Left renal cortex interstitium (tissue), 4 donors: ENCODE results near the gene IQCM. TPM values are rescaled to one million over a fixed set of nuclear protein-coding genes. Genes with fewer than 3 reads are reported as not detected.

Experiments
- DNase-seq, 4 donors: peaks; one replicate each; pipeline ENCODE4 v3.0.0-alpha.2; 2013; ENCODE audit warnings: low read depth in 4 of 4, low spot score in 2 of 4, missing footprints in 1 of 4
- polyA plus RNA-seq, 4 donors: library from polyadenylated mRNA; unstranded; fragments of 120-200 nt; gene quantifications; one replicate each; pipeline ENCODE4 v1.2.1, GENCODE V29; 2013; ENCODE audit not compliant: insufficient read length in 4 of 4

Gene IQCM
- polyA plus RNA-seq, 4 donors: not detected

GRCh38 chr4:149781150-149781549 is 34.5 kb downstream of the IQCM start:
- DNase-seq: no peak

GRCh38 chr4:149768477-149768876 is 47.2 kb downstream of the IQCM start:
- no peak for DNase-seq

GRCh38 chr4:149766135-149766534 is 49.5 kb downstream of the IQCM start:
- no peak for DNase-seq

GRCh38 chr4:149765630-149766029 is 50.0 kb downstream of the IQCM start:
- no peak for DNase-seq

- no peak for DNase-seq
These were observed 59.7 kb downstream of the IQCM start for GRCh38 chr4:149755969-149756368.

GRCh38 chr4:149754526-149754925 is 61.1 kb downstream of the IQCM start:
- no peak for DNase-seq

GRCh38 chr4:149752729-149753128 is 62.9 kb downstream of the IQCM start:
- no peak for DNase-seq

- DNase-seq: no peak
These were observed 64.5 kb downstream of the IQCM start for GRCh38 chr4:149751174-149751573.

GRCh38 chr4:149749784-149750183 is 65.9 kb downstream of the IQCM start:
- no peak for DNase-seq

- no peak for DNase-seq
These were observed 68.0 kb downstream of the IQCM start for GRCh38 chr4:149747646-149748045.

- DNase-seq: no peak
These were observed 69.4 kb downstream of the IQCM start for GRCh38 chr4:149746276-149746675.

GRCh38 chr4:149741186-149741831 is 74.3 kb downstream of the IQCM start:
- DNase-seq: no peak

GRCh38 chr4:149738156-149738555 is 77.5 kb downstream of the IQCM start:
- no peak for DNase-seq

GRCh38 chr4:149735796-149736195 is 79.8 kb downstream of the IQCM start:
- no peak for DNase-seq

- no peak for DNase-seq
These were observed 87.2 kb downstream of the IQCM start for GRCh38 chr4:149728444-149728843.

GRCh38 chr4:149727663-149728062 is 88.0 kb downstream of the IQCM start:
- no peak for DNase-seq

- DNase-seq: no peak
These were observed 92.6 kb downstream of the IQCM start for GRCh38 chr4:149723065-149723464.

GRCh38 chr4:149719806-149720205 is 95.8 kb downstream of the IQCM start:
- no peak for DNase-seq

- no peak for DNase-seq
These were observed 96.3 kb downstream of the IQCM start for GRCh38 chr4:149719357-149719756.

GRCh38 chr4:149718500-149718899 is 97.1 kb downstream of the IQCM start:
- DNase-seq: no peak

- no peak for DNase-seq
These were observed 98.9 kb downstream of the IQCM start for GRCh38 chr4:149716728-149717127.

- DNase-seq: no peak
These were observed 99.6 kb downstream of the IQCM start for GRCh38 chr4:149715822-149716585.
